Measurements from ENCODE around the gene USP12. TPM values are rescaled to one million over a fixed set of nuclear protein-coding genes. Genes with fewer than 3 reads are reported as not detected.
"Not testable (repeated sequence)": the region's sequence is repeated elsewhere in the genome, so short reads cannot be mapped to it uniquely, and the experiment has no call there.

The USP12 gene
- total RNA-seq, 1 experiment from 2014 or later: 36.2 TPM

DNA sequence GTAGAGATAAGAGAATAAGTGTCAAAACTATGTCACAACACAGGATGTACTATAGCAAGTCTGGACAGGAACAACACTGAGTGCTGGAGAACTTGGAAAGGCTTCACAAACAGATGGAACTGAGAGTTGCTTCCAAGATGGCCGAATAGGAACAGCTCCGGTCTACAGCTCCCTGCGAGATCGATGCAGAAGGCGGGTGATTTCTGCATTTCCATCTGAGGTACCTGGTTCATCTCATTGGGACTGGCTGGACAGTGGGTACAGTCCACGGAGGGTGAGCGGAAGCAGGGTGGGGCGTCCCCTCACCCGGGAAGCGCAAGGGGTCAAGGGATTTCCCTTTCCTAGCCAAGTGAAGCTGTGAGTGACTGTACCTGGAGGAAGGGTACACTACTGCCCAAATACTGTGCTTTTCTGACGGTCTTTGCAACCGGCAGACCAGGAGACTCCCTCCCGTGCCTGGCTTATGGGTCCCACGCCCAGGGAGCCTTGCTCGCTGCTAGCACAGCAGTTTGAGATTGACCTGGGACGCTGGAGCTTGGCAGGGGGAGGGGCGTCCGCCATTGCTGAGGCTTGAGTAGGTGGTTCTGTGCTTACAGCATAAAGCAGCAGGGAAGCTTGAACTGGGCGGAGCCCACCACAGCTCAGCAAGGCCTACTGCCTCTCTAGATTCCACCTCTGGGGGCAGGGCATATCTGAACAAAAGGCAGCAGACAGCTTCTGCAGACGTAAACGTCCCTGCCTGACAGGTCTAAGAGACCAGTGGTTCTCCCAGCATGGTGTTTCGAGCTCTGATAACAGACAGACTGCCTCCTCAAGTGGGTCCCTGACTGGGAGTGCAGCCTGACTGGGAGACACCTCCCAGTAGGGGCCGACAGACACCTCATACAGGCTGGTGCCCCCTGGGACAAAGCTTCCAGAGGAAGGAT, 46.0 kb downstream of the USP12 start:
- Histone ChIP-seq H3K9me3 (peaks cover 11% of the 10 kb centered on the region; the same call in 1 of the 2 replicates), H3K27me3 (replicated peaks; ENCODE audit: control insufficient read depth, insufficient read depth, low read length) (no peaks in the 10 kb centered on the region), H3K4me3 (ENCODE audit: low read depth, low read length) (no peak overlapping the region), H3K36me3 (ENCODE audit: control insufficient read depth, insufficient read depth, low read length) (peaks cover 2% of the 10 kb centered on the region), H3K4me1 (no peaks in the 10 kb centered on the region)
- H3K4me1 Mint-ChIP-seq (ENCODE audit: low read depth, unreplicated experiment): peaks cover 9% of the 10 kb centered on the region
- TF ChIP-seq, protein P1, sequence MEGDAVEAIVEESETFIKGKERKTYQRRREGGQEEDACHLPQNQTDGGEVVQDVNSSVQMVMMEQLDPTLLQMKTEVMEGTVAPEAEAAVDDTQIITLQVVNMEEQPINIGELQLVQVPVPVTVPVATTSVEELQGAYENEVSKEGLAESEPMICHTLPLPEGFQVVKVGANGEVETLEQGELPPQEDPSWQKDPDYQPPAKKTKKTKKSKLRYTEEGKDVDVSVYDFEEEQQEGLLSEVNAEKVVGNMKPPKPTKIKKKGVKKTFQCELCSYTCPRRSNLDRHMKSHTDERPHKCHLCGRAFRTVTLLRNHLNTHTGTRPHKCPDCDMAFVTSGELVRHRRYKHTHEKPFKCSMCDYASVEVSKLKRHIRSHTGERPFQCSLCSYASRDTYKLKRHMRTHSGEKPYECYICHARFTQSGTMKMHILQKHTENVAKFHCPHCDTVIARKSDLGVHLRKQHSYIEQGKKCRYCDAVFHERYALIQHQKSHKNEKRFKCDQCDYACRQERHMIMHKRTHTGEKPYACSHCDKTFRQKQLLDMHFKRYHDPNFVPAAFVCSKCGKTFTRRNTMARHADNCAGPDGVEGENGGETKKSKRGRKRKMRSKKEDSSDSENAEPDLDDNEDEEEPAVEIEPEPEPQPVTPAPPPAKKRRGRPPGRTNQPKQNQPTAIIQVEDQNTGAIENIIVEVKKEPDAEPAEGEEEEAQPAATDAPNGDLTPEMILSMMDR (IDR thresholded peaks at IDR 0.05; ENCODE audit: insufficient read depth in 1 of 2, low read depth in 1 of 2, low read length in 1 of 2, severe bottlenecking in 1 of 2, unreplicated experiment in 1 of 2): no peak
- H3K27ac Mint-ChIP-seq (ENCODE audit: unreplicated experiment): no peak overlapping the region
- ChIA-PET CTCF (interaction anchor here (0.6 kb wide), 1 partner anchor 174 kb away, joined by 4 read pairs; no protein-coding TSS in a partner anchor), POLR2A (no interaction called here)
- no peak for DNase-seq
- BruUV-seq (replicated peaks): no TSS peak
- peaks cover 35% of the 10 kb centered on the region for H3K36me3 Mint-ChIP-seq (ENCODE audit: insufficient read depth, unreplicated experiment)
- H3K27me3 Mint-ChIP-seq (ENCODE audit: insufficient read depth, unreplicated experiment): no peaks in the 10 kb centered on the region
- H3K9me3 Mint-ChIP-seq (ENCODE audit: unreplicated experiment): peaks cover 27% of the 10 kb centered on the region
- intact Hi-C loops (cut with micrococcal nuclease; ENCODE audit: unreplicated experiment): no loop called here
- no peak overlapping the region for H3K4me3 Mint-ChIP-seq (ENCODE audit: unreplicated experiment)

DNA sequence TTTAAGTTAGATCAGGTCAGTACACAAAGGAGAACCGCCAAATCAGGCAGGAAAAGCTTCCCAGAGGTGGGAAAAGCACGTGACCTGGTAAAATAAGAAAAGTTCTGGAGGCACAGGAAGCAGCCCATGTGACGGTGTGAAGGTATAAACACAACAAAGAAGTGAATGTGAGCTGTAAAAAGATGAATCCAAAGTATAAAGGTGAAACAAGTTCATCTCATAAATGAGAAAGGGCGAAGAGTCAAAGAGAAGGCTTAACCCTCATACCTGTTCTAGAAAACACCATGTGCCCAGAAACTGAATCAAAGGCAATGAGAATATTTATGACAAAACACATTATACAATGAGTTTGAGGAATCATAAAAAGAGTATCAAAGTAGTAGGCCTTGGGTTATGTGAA, 47.0 kb downstream of the USP12 start:
- ChIA-PET CTCF (interaction anchor here (0.6 kb wide), 1 partner anchor 173 kb away, joined by 4 read pairs; no protein-coding TSS in a partner anchor), POLR2A (no interaction called here)
- Mint-ChIP-seq H3K27ac (ENCODE audit: unreplicated experiment) (no peak overlapping the region), H3K4me1 (ENCODE audit: low read depth, unreplicated experiment) (peaks cover 10% of the 10 kb centered on the region), H3K27me3 (ENCODE audit: insufficient read depth, unreplicated experiment) (no peaks in the 10 kb centered on the region), H3K4me3 (ENCODE audit: unreplicated experiment) (no peak overlapping the region), H3K9me3 (ENCODE audit: unreplicated experiment) (peaks cover 22% of the 10 kb centered on the region), H3K36me3 (ENCODE audit: insufficient read depth, unreplicated experiment) (peaks cover 35% of the 10 kb centered on the region)
- Histone ChIP-seq H3K4me1 (no peaks in the 10 kb centered on the region), H3K9me3 (peaks cover 11% of the 10 kb centered on the region; the same call in 1 of the 2 replicates), H3K27me3 (replicated peaks; ENCODE audit: control insufficient read depth, insufficient read depth, low read length) (no peaks in the 10 kb centered on the region), H3K36me3 (ENCODE audit: control insufficient read depth, insufficient read depth, low read length) (peaks cover 2% of the 10 kb centered on the region), H3K4me3 (ENCODE audit: low read depth, low read length) (no peak overlapping the region)
- no peak for DNase-seq
- TF ChIP-seq, protein P1 (IDR thresholded peaks at IDR 0.05; ENCODE audit: insufficient read depth in 1 of 2, low read depth in 1 of 2, low read length in 1 of 2, severe bottlenecking in 1 of 2, unreplicated experiment in 1 of 2): no peak
- intact Hi-C loops (cut with micrococcal nuclease; ENCODE audit: unreplicated experiment): no loop called here
- no TSS peak for BruUV-seq (replicated peaks)

GRCh38 chr13:27123445-27123844, 48.2 kb downstream of the USP12 start:
- Mint-ChIP-seq H3K4me1 (ENCODE audit: low read depth, unreplicated experiment) (peaks cover 10% of the 10 kb centered on the region), H3K9me3 (ENCODE audit: unreplicated experiment) (peaks cover 22% of the 10 kb centered on the region), H3K36me3 (ENCODE audit: insufficient read depth, unreplicated experiment) (peaks cover 44% of the 10 kb centered on the region)
- DNase-seq; H3K4me3 ChIP-seq (ENCODE audit: low read depth, low read length); POLR2A ChIA-PET; H3K36me3 ChIP-seq (ENCODE audit: control insufficient read depth, insufficient read depth, low read length); intact Hi-C loops (cut with micrococcal nuclease; ENCODE audit: unreplicated experiment); H3K27ac Mint-ChIP-seq (ENCODE audit: unreplicated experiment); H3K4me3 Mint-ChIP-seq (ENCODE audit: unreplicated experiment); H3K4me1 ChIP-seq; H3K27me3 ChIP-seq (replicated peaks; ENCODE audit: control insufficient read depth, insufficient read depth, low read length); BruUV-seq (replicated peaks); H3K27me3 Mint-ChIP-seq (ENCODE audit: insufficient read depth, unreplicated experiment): not testable (repeated sequence)
- CTCF ChIA-PET: interaction anchor here (0.6 kb wide), 1 partner anchor 88 kb away, joined by 3 read pairs; no protein-coding TSS in a partner anchor
- H3K9me3 ChIP-seq: peaks cover 11% of the 10 kb centered on the region; the same call in 1 of the 2 replicates
